Smooth muscle cell (in vitro differentiated cells): Measurements from ENCODE around the gene MORN1. TPM values are rescaled to one million over a fixed set of nuclear protein-coding genes. Genes with fewer than 3 reads are reported as not detected.
A peak's percentile ranks its signal among the peaks of the same experiment; 100 is the strongest.

Source experiments
- DNase-seq: peaks from one replicate; lab custom pipeline; 2025; ENCODE audit not compliant: unreplicated experiment; lab: John Stamatoyannopoulos, UW
- H2AFZ ChIP-seq: fragments of 200-600 bp; sonication (generic); 2 replicates; pipeline ENCODE4 v1.6.0; 2016; ENCODE audit warnings: antibody characterized with exemption, low read depth, mild to moderate bottlenecking
- H3F3A ChIP-seq: fragments of 200-600 bp; sonication (generic); 2 replicates; pipeline ENCODE4 v1.6.0; 2017; ENCODE audit warnings: antibody characterized with exemption, low read depth
- H3K27ac ChIP-seq: fragments of 200-600 bp; sonication (generic); 2 replicates; pipeline ENCODE4 v1.5.1; 2016; ENCODE audit warnings: low read depth, mild to moderate bottlenecking
- H3K27me3 ChIP-seq: fragments of 200-600 bp; sonication (generic); 2 replicates; pipeline ENCODE4 v1.6.1; 2016; ENCODE audit warnings: low read depth, mild to moderate bottlenecking
- H3K36me3 ChIP-seq: fragments of 200-600 bp; sonication (generic); 2 replicates; pipeline ENCODE4 v1.5.1; 2016; ENCODE audit warnings: low read depth
- H3K4me1 ChIP-seq: fragments of 200-600 bp; sonication (generic); 2 replicates; pipeline ENCODE4 v1.5.1; 2016; ENCODE audit warnings: low read depth
- H3K4me2 ChIP-seq: fragments of 200-600 bp; sonication (generic); 2 replicates; pipeline ENCODE4 v1.6.0; 2016; ENCODE audit warnings: mild to moderate bottlenecking
- H3K4me3 ChIP-seq: fragments of 200-600 bp; sonication (generic); 2 replicates; pipeline ENCODE4 v1.5.1; 2016; ENCODE audit warnings: mild to moderate bottlenecking
- H3K79me2 ChIP-seq: fragments of 200-600 bp; sonication (generic); 2 replicates; pipeline ENCODE4 v1.6.0; 2016; ENCODE audit warnings: low read depth, mild to moderate bottlenecking
- H3K9ac ChIP-seq: fragments of 200-600 bp; sonication (generic); 2 replicates; pipeline ENCODE4 v1.6.0; 2016; ENCODE audit warnings: low read depth
- H3K9me3 ChIP-seq: fragments of 200-600 bp; sonication (generic); replicated peaks from 2 replicates; pipeline ENCODE4 v1.5.1; 2016; ENCODE audit warnings: low read depth
- H4K20me1 ChIP-seq: fragments of 200-600 bp; sonication (generic); 2 replicates; pipeline ENCODE4 v1.6.0; 2016; ENCODE audit warnings: low read depth
- CTCF ChIP-seq: fragments of 200-600 bp; sonication (generic); IDR thresholded peaks from 2 replicates; pipeline ENCODE4 v1.5.1; 2017; ENCODE audit warnings: borderline replicate concordance, mild to moderate bottlenecking, antibody characterized with exemption; ENCODE audit not compliant: insufficient read depth, poor library complexity, severe bottlenecking
- WGBS: methylation state at CpG from one replicate; pipeline ENCODE4 v1.1.7; 2016; ENCODE audit warnings: low lambda C conversion rate; 5-methylcytosine and 5-hydroxymethylcytosine counted together
- polyA plus RNA-seq: library from polyadenylated mRNA; unstranded; fragments of >200 nt; fragmentation: Nextera tagmentation; extraction: Ambion mirVana; gene quantifications from 2 replicates; pipeline ENCODE4 v1.2.1, GENCODE V29; 2016
- total RNA-seq: library from RNA; depleted of rRNA; stranded (reverse); fragments of >200 nt; gene quantifications from 2 replicates; pipeline ENCODE4 v1.2.3, GENCODE V29; 2014

Gene MORN1
- total and polyA plus RNA-seq, 2 experiments from 2014 or later, result 4.9 to 6.2 TPM

- Histone ChIP-seq H3K27me3 (no peaks in the 10 kb centered on the region), H3K9me3 (no peaks in the 10 kb centered on the region), H3K9ac (no peak overlapping the region), H3K27ac (no peak overlapping the region), H3K4me2 (no peak overlapping the region), H3F3A (peaks cover 5% of the 10 kb centered on the region), H3K36me3 (no peaks in the 10 kb centered on the region), H3K4me1 (peaks cover 28% of the 10 kb centered on the region), H3K79me2 (no peaks in the 10 kb centered on the region), H3K4me3 (no peak overlapping the region), H2AFZ (no peak overlapping the region), H4K20me1 (no peaks in the 10 kb centered on the region)
- DNase-seq, result no peak
- over 99% methylated on average over 15 of the region's 16 CpGs for WGBS
- TF ChIP-seq CTCF, result no peak
These were observed 67.8 kb downstream of the MORN1 start for GRCh38 chr1:2323451-2323974.

GRCh38 chr1:2322581-2323211, 68.7 kb downstream of the MORN1 start:
- H3K36me3 ChIP-seq, result no peaks in the 10 kb centered on the region
- H4K20me1 ChIP-seq, result no peaks in the 10 kb centered on the region
- H3F3A ChIP-seq, result peaks cover 5% of the 10 kb centered on the region
- peaks cover 28% of the 10 kb centered on the region for H3K4me1 ChIP-seq
- H3K27me3 ChIP-seq, result no peaks in the 10 kb centered on the region
- no peak for TF ChIP-seq CTCF
- H3K79me2 ChIP-seq, result no peaks in the 10 kb centered on the region
- H3K9me3 ChIP-seq, result no peaks in the 10 kb centered on the region
- H3K4me2 ChIP-seq, result peak overlapping the region; percentile 69
- peak overlapping the region; percentile 91 for H3K9ac ChIP-seq
- H3K27ac ChIP-seq, result peak overlapping the region; percentile 94
- H3K4me3 ChIP-seq, result peak overlapping the region; percentile 31
- no peak overlapping the region for H2AFZ ChIP-seq
- 86% methylated on average over 41 of the region's 41 CpGs for WGBS
- DNase-seq, result no peak

GRCh38 chr1:2322065-2322571, 69.2 kb downstream of the MORN1 start:
- no peak for TF ChIP-seq CTCF

More at GRCh38 chr1:2322065-2322571, 69.2 kb downstream of the MORN1 start:
- Histone ChIP-seq H3K9me3 (no peaks in the 10 kb centered on the region), H3K27ac (peak overlapping the region; percentile 94), H3K9ac (peak overlapping the region; percentile 91), H3K27me3 (no peaks in the 10 kb centered on the region), H3K36me3 (no peaks in the 10 kb centered on the region), H3K4me1 (peaks cover 32% of the 10 kb centered on the region), H2AFZ (no peak overlapping the region), H3K4me3 (peak overlapping the region; percentile 31), H4K20me1 (no peaks in the 10 kb centered on the region), H3K4me2 (peak overlapping the region; percentile 69), H3F3A (peaks cover 5% of the 10 kb centered on the region), H3K79me2 (no peaks in the 10 kb centered on the region)
- DNase-seq, result peak; percentile 76
- WGBS, result 4% methylated on average over 29 of the region's 30 CpGs
